Right ventricle myocardium inferior (tissue), 1 donor: Measurements from ENCODE around the gene GRIK2. TPM values are rescaled to one million over a fixed set of nuclear protein-coding genes. Genes with fewer than 3 reads are reported as not detected.

Source experiments
- ATAC-seq: fragments of 200-7000 bp; cut with Tn5 transposase; one replicate; pipeline ENCODE4 v1.9.1; 2020; ENCODE audit warnings: mild to moderate bottlenecking, moderate library complexity
- DNase-seq: peaks from one replicate; pipeline ENCODE4 v3.0.0; 2021; ENCODE audit errors: missing footprints
- intact Hi-C: fragments of 100-400 bp; cut with DNase I; formaldehyde crosslinking; loops from one replicate; pipeline ENCODE4 v1.11.0; 2022
- total RNA-seq: library from RNA; stranded (reverse); fragmentation: NEBNext Ultra II Directional; extraction: Animal tissue kit (Norgen Biotek cat#: 25700); gene quantifications from one replicate; pipeline ENCODE4 v1.2.1, GENCODE V29; 2021
- donor health status: DM: no; HTN: yes; CAD: no; lungs with severe emphysema.

GRIK2 gene
- total RNA-seq, 1 donor from 2014 or later: 2.7 TPM

DNA sequence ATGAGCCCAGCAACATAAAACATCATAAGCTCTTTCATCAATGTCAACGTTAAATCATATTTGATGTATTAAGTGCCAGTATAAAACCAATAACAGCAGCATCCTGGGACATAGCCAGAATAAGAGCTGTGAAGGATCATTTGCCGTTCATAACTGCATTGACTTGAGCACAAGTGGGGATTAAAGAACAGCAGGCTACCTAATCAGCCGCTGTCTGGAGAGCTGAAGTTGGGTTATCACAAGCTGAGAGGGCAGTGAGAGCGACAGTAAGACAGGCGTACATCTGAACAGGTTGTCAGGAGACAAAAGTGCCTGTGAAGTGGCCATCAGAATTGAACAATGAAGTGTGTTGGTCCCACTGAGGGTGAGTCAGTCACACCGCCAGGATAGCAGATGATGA lies 269.6 kb downstream of the GRIK2 start:
- DNase-seq (no peak), ATAC-seq (no peak)
- intact Hi-C loops: no loop called here

DNA sequence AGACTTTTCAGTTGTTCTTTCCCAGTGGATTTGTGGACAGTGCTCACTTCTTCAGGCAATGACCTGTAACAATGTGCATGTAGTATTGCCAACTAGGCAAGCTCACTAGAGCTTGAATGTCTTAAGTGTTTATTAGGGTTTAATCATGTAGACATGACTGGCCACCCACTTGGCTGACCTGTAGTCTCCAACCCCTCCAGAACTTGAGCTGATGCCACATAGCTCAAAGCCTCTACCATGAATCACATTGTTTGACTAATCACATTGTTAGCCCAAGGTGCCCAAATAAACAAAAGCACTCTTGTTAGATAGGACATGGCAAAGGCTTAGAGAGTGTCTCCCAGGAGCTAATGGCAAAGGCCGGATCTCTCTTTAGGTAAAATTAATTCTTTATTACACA lies 272.7 kb downstream of the GRIK2 start:
- DNase-seq (no peak), ATAC-seq (peak; percentile 16)
- intact Hi-C loops: no loop called here

DNA sequence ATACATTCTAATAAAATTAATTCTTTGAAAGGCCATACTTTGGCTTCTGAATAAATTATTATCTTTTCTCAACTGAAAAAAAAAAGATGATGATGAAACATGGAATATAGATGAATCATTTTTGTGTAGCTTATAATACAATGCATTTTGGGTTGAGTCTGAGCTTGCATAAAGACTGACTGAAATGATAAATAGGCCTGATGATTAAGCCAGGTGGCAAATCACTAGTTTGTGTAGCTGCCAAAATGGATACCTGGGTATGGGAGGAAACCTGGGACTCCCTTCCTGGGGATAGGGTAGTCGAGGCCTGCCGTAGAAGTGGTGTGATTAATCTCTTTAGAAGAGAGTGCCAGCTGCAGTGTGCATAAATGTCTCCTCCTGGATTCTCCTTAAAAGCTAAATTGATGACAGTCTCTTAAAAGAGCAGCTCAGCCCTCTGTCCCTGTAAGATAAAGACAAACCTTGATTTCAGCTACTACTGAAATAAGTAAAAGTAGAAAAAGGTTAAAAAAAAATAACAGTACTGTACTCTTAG lies 275.1 kb downstream of the GRIK2 start:
- ATAC-seq: no peak
- intact Hi-C loops: no loop called here
- DNase-seq: no peak

DNA sequence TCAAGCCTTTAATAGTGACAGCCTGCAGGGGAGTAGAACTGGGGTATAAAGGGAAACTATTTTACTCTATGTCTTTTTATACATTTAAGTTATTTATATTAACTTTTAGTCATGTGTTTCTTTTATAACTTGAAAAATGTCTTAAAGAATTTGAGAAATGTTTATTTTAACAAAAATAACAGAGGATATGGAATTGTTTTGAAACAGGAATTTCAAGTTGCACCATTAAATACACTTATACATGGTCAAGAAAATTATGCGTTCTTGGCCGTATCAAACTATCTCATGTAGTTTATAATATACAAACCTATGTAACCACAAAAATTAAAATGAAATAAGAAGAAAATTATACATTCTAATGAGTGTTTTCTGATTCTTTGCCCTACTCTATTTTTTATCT lies 282.7 kb downstream of the GRIK2 start:
- intact Hi-C loops: no loop called here
- ATAC-seq (no peak), DNase-seq (no peak)

DNA sequence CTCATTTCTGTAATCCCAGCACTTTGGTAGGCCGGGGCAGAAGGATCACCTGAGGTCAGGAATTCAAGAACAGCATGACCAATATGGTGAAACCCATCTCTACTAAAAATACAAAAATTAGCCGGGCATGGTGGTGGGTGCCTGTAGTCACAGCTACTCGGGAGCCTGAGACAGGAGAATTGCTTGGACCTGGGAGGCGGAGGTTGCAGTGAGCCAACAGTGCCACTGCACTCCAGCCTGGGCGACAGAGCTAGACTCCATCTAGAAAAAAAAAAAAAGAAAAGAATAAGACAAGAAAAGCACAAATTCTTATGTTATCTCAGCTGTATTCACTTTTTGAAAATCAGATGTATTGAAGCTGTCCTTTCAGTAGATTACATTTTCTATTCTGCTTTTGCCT lies 289.4 kb downstream of the GRIK2 start:
- ATAC-seq (no peak), DNase-seq (no peak)
- intact Hi-C loops: no loop called here

DNA sequence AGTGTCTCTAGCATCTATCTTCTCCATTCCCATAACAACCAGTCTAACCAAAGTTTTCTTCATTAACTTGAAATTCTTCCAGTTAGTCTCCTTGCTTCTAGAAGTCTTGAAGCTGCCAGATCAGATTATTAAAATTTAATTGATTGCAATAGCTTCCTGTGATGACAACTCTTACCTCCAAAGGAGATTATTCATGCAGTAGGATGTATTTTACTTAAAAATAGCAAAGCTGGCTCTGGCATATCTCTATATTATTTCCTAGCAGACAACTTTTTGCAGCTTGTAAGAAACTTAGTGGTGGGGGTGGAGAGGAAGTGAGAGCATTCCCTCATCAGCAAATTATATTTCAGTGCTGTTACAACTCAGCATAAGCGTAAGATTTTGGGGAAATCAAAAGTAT lies 290.4 kb downstream of the GRIK2 start:
- no peak for DNase-seq
- no peak for ATAC-seq
- intact Hi-C loops: no loop called here

DNA sequence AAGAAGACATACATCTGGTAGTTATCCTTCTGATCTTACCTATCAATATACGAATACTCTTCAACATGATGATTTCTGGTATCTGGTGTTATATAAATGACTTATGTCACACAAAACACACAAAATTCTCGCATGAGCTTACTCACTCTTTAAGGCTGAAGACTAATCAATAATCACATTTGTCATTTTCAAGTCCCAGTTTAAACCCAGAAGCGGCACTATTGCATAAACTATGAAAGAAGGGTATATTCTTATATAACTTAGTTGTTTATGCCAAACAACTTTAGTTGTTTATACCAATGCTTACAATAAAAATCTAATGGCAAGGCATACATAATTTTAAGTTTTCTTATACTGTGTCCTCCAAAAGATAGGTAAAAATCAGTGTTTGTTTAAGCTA lies 293.1 kb downstream of the GRIK2 start:
- intact Hi-C loops: no loop called here
- no peak for ATAC-seq
- no peak for DNase-seq

DNA sequence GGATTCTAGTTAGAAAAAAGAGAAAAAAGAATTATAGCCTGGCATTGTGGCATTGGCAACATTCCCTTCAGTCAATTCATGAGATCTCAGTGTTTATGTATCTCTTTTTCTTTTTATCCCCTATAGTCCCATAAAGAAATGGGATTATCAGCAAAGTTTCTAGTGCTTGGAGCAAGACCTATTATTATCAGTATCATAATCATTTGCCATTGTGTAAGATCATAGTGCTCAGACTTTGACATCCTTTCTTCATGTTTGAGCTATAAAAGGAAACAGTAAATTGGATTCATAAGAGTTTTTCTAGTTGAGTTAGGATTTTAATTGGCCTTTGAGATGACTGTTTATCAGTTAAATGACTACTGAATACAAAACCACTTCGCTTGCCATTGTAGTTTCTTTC lies 295.6 kb downstream of the GRIK2 start:
- ATAC-seq (no peak), DNase-seq (no peak)
- intact Hi-C loops: no loop called here

DNA sequence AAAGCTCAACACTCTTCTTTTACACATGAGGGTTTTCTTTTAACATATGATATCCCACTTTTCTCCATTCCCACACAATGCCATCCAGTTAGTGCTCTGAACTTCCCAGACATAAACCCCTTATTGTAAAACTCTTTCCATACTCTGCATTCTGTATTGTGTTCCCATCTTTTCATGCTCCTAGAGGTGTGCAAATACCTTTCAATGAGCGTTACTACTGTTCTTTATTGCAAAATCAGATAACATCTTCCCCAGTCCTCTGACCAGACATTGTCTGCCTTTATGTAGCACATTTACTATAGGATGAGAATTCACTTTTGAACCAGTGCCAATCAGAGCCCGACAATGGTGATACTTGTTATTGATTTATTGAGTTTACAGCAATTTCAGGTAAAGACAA lies 296.2 kb downstream of the GRIK2 start:
- intact Hi-C loops: no loop called here
- DNase-seq (no peak), ATAC-seq (no peak)

DNA sequence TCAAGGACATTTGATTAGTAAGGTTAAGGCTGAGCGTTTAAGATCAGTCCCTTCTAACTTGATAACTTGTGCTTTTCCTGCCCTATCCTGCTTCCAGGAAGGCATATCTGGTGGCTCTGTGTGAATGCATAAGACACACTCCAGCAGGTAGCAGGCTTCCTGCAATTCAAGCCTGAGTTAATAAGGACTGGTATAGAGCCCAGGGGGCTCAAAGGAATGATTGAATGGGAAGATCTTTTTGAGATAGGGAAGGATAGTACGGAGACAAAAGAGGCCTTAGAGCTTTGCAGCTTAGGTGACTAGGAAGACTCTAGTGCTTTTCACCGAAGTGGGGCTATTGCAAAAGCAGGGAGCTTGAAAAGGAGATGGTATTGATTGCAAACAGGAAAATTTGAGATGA lies 307.1 kb downstream of the GRIK2 start:
- ATAC-seq (no peak), DNase-seq (no peak)
- intact Hi-C loops: no loop called here

DNA sequence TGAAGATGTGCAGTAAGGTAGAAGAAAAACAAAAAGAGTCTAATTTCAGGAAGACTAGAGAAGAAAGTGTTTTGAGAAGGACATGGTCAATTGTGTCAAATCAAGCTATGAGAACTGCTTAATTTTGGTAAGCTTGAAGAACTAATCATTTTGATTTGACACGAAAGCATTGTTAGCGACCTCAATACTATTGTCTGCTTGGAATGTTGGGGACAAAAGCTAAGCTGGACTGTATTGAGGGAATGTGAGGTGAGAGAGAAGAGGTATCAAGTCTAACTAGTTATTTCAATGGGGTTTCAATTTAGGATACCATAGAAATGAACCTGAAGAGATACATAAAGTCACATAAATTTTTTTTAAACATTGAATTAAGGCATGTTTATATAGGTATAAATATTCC lies 309.8 kb downstream of the GRIK2 start:
- DNase-seq (no peak), ATAC-seq (no peak)
- intact Hi-C loops: no loop called here

DNA sequence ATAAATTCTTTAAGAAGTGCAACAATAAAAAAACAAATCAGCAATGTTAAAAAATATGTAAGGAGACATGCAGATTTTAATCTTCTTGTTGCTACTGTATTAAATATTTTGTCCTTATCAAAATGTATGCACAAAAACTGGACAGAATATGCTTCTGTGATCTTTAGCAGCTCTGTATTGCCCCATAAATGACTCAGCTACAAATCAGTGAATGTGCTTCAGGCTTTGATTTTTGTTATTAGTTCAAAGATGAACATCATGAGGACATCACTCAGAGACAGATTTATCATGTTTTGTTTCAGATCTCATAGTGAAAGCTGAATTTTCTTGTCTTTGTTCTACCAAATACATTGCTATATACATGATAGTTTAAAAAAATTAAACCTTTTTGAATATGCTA lies 312.4 kb downstream of the GRIK2 start:
- intact Hi-C loops: no loop called here
- DNase-seq: no peak
- ATAC-seq: no peak

DNA sequence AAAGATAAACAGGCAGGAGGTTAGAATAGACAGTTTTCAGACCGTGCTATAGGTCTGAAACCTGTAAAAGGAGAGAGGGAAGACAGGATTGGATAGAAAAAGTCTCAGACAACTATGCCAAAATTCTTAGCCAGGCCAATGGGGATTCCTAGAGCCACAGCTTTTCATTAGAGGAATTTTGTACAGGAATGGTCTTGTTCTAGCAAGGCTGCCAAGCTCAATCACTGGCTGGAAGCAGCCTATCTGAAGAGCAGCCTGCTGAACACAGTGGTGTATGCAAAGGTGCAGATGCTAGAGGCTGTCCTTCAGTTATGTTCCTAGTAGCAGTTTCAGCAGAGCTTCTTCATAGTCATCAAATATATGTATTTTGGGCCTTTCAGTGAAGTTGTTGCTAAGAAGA lies 313.1 kb downstream of the GRIK2 start:
- ATAC-seq: no peak
- no peak for DNase-seq
- intact Hi-C loops: no loop called here

DNA sequence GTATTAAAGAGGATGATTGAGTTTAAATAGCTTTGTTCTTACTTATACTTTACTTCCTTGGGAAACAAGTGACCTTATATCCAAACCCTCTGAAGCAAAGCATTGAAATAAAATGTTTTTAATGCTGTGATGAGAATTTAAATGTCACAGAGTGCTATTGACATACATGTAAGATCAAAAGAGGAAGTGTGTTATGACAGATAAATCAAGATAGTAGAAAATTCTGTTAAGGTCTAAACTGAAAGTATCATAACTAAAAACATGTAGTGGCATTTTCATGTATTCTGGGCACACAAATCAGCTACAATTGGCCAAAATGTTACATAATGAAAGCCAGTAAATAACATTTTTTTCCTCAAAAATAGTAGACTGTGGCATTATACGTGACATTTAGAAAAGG lies 318.0 kb downstream of the GRIK2 start:
- DNase-seq (no peak), ATAC-seq (no peak)
- intact Hi-C loops: no loop called here

DNA sequence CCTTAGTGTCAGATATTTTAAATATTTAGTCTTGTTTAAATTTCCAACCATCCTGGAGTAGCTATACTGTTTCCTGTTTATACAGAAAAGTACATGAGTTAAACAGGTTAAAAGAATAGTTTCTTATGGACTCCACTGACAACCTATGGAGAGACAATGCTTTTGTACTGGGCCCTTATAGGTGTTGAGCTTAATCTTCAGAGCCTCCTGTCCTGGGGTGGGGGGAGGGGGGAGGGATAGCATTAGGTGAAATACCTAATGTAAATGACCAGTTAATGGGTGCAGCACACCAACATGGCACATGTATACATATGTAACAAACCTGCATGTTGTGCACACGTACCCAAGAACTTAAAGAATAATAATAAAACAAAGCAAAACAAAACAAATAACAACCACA lies 322.9 kb downstream of the GRIK2 start:
- DNase-seq (no peak), ATAC-seq (no peak)
- intact Hi-C loops: no loop called here

DNA sequence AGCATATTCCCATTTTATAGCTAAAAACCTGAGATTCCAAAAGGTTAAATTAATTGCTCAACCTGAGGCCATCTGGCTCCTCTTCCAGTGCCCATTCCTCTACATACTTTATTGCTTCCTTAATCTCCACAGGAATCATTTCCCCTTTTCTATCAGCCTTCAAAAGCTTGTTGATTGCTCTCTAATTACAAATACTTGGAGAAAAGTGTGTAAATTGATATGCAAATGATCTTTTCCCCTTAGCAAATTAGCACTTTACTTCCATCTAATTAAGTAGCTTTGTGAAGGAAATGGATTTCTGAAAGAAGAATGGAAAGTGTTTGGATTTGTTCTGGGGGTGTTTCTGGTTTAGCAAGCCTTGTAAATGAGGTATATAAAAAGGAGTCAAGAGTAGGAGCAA lies 323.3 kb downstream of the GRIK2 start:
- no peak for ATAC-seq
- DNase-seq: no peak
- intact Hi-C loops: no loop called here

DNA sequence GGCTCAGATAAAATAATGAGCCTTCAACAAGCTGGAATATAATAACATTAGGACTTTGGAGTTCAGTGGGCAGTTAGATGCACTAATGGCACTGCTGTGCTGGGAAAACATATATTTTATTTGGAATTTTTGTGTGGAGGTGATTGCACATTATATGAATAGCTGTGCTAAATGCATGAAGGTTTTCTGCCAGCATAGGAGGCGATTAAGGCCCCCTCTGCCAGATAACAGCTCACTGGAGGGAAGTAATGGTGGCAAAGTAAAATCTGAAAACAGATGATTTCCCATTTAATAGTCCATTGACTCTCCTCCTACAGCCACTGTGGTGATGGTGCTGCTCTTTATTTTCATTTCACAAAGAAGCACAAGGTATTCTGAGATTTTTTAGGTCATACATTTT lies 326.0 kb downstream of the GRIK2 start:
- ATAC-seq (no peak), DNase-seq (no peak)
- intact Hi-C loops: no loop called here

DNA sequence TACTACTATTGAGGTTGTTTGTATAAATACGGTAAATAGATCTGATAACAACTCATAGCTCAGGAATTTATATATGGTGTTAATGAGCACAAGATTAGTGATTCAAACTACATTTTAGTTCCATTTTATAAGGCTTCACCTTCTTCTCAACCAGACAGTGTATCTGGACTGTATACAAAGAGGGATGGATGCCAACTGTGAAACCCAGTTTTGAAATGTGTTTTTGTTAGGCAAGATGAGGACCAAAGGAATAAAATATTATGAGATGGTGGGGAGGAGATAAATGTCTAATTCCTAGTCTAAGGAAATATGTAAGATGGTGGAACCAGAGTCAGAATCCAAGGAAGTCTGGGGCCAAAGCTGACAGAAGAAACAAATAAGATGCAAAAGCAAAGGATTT lies 329.0 kb downstream of the GRIK2 start:
- DNase-seq: no peak
- no peak for ATAC-seq
- intact Hi-C loops: no loop called here

DNA sequence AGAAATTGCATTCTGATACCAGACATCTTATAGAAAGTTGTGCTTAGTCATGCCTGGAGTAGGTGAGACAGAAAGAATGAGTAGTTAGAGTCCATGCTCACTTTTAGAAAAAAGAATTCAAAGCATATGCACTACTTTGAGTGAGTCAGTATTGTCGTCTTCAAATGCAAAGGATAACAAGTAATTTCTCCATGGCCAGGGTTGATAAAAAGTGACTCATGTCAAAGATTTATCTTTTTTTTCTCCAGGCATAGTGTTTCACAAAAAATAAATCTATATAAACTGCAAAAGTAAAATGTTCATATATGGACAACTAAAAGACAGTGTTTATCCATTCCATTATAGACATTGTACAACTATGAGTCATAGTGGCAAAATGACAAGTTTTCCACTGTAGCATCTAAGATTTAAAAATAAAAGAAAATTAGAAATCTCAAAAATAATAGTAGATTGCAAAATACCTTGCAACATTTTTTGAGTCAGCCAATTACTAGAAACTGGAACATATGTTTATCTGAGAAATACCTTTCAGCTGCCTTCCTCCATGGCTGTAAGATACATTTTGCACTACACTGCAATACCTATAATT lies 329.6 kb downstream of the GRIK2 start:
- ATAC-seq (no peak), DNase-seq (no peak)
- intact Hi-C loops: no loop called here

DNA sequence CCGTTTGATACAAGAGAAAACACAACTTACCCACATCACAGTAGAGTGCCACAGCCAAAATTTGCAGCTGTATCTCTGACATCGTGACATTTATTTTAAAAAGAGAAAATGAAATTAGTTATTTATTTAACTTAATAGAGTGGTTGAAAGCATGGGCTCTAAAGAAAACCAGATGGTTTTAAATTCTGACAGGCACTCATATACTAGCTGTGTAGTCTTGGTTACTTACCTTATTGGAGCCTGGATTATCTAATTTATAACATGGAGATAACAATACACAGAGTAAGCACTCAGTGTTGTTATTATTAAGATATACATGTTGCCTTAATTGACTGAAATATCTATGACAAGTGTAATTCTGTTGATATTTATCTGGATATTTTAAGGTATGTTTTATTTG lies 334.9 kb downstream of the GRIK2 start:
- no peak for ATAC-seq
- intact Hi-C loops: no loop called here
- DNase-seq: no peak

DNA sequence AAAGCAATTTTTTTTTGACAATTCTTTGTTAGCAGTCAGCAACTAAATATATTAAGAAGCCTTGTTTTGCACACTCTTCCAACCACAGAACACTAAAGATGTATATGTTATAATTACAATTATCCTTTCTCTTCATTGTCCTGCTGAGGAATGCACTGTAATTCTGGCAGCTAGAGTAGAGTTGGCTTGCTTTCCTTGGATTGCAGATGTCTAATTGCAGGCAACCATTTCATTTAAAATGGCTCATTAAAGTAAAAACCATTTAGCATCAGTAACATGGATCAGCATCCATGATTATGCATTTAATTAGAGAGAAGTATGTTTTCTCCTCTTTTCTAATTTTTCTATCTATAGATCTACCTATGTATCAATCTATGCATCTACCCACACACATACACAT lies 335.4 kb downstream of the GRIK2 start:
- ATAC-seq (no peak), DNase-seq (no peak)
- intact Hi-C loops: no loop called here

DNA sequence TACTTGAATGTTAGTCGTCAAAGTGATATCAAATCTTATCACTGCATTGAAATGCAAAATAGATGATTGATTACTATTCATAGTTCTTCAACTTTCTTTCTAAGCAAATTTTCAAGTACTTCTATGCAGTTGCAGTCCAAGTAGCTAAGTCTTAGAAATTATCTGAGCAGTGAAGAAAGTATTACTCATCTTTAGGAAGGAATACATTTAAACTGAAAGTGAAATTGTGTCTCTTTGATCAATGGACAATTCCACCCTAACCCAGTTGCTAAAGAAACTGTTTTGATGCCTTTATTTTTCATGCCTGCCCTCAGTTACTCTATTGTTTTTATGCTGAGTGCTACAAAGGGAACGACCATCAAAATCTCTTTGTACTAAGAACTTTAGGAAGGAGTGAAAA lies 337.4 kb downstream of the GRIK2 start:
- no peak for ATAC-seq
- DNase-seq: no peak
- intact Hi-C loops: no loop called here
